ENCODE data around the gene PLEKHM3. TPM values are rescaled to one million over a fixed set of nuclear protein-coding genes. Genes with fewer than 3 reads are reported as not detected.

PLEKHM3 gene
- total RNA-seq, 3 donors from 2014 or later (not counting 1 experiment from before 2014, with no cell fraction given), result 21.7 to 27.7 (median 26.3) TPM

GRCh38 chr2:207975921-207976320, 49.4 kb downstream of the PLEKHM3 start:
- no peak for TF ChIP-seq CTCF (IDR thresholded peaks at IDR 0.05)
- Histone ChIP-seq H3K27me3 (ENCODE audit: control insufficient read depth, insufficient read depth, low read length) (no peaks in the 10 kb centered on the region), H3K4me3 (ENCODE audit: low read length) (no peak overlapping the region), H3K4me1 (ENCODE audit: control insufficient read depth, insufficient read depth, low read length) (no peaks in the 10 kb centered on the region), H3K27ac (ENCODE audit: low read length) (no peak overlapping the region), H3K36me3 (ENCODE audit: control insufficient read depth, insufficient read depth, low read length) (peaks cover 6% of the 10 kb centered on the region), H3K9me3 (ENCODE audit: control insufficient read depth, insufficient read depth, low read length) (no peaks in the 10 kb centered on the region)
- Mint-ChIP-seq H3K36me3 (no peaks in the 10 kb centered on the region), H3K4me1 (peaks cover 10 to 28% of the 10 kb centered on the region in 2 donors), H3K4me3 (no peak overlapping the region), H3K9me3 (no peaks in the 10 kb centered on the region), H3K27ac (no peak overlapping the region), H3K27me3 (ENCODE audit: low read depth in 2 of 2) (no peaks in the 10 kb centered on the region)
- no peak for ATAC-seq
- intact Hi-C loops (cut with micrococcal nuclease), result loop anchor here (10.0 kb wide), 1 partner anchor 231 kb away; no protein-coding TSS in a partner anchor
- DNase-seq, result no peak
- 92% methylated on average over 2 of the region's 2 CpGs for WGBS (ENCODE audit: insufficient coverage)

- peak overlapping the region in 1 of 2 donors; percentile 19 for H3K27ac Mint-ChIP-seq
These were observed 51.1 kb downstream of the PLEKHM3 start for GRCh38 chr2:207974216-207974605.

GRCh38 chr2:207970826-207971180, 54.5 kb downstream of the PLEKHM3 start:
- Histone ChIP-seq H3K36me3 (ENCODE audit: control insufficient read depth, insufficient read depth, low read length) (no peaks in the 10 kb centered on the region), H3K9me3 (ENCODE audit: control insufficient read depth, insufficient read depth, low read length) (no peaks in the 10 kb centered on the region), H3K27ac (ENCODE audit: low read length) (no peak overlapping the region), H3K27me3 (ENCODE audit: control insufficient read depth, insufficient read depth, low read length) (no peaks in the 10 kb centered on the region), H3K4me1 (ENCODE audit: control insufficient read depth, insufficient read depth, low read length) (no peaks in the 10 kb centered on the region), H3K4me3 (ENCODE audit: low read length) (no peak overlapping the region)
- Mint-ChIP-seq H3K36me3 (no peaks in the 10 kb centered on the region), H3K27me3 (ENCODE audit: low read depth in 2 of 2) (no peaks in the 10 kb centered on the region), H3K27ac (no peak overlapping the region), H3K4me1 (peaks cover 13 to 37% of the 10 kb centered on the region in 2 donors), H3K9me3 (no peaks in the 10 kb centered on the region), H3K4me3 (no peak overlapping the region)
- intact Hi-C loops (cut with micrococcal nuclease), result loop anchor here (10.0 kb wide), 1 partner anchor 226 kb away; no protein-coding TSS in a partner anchor
- ATAC-seq, result no peak
- no peak for DNase-seq
- no peak for TF ChIP-seq CTCF (IDR thresholded peaks at IDR 0.05)

More at GRCh38 chr2:207974216-207974605, 51.1 kb downstream of the PLEKHM3 start:
- H3K9me3 Mint-ChIP-seq, result no peaks in the 10 kb centered on the region
- Histone ChIP-seq H3K9me3 (ENCODE audit: control insufficient read depth, insufficient read depth, low read length) (no peaks in the 10 kb centered on the region), H3K4me1 (ENCODE audit: control insufficient read depth, insufficient read depth, low read length) (no peaks in the 10 kb centered on the region), H3K27ac (ENCODE audit: low read length) (no peak overlapping the region), H3K27me3 (ENCODE audit: control insufficient read depth, insufficient read depth, low read length) (no peaks in the 10 kb centered on the region), H3K36me3 (ENCODE audit: control insufficient read depth, insufficient read depth, low read length) (peaks cover 6% of the 10 kb centered on the region), H3K4me3 (ENCODE audit: low read length) (no peak overlapping the region)
- WGBS (ENCODE audit: insufficient coverage), result 86% methylated on average over 4 of the region's 5 CpGs
- ATAC-seq (peak in 1 of 3 donors; percentile 41), DNase-seq (no peak)
- H3K36me3 Mint-ChIP-seq, result no peaks in the 10 kb centered on the region
- intact Hi-C loops (cut with micrococcal nuclease), result loop anchor here (10.0 kb wide), 1 partner anchor 229 kb away; no protein-coding TSS in a partner anchor
- peaks cover 15 to 35% of the 10 kb centered on the region in 2 donors for H3K4me1 Mint-ChIP-seq
- TF ChIP-seq CTCF (IDR thresholded peaks at IDR 0.05), result no peak
- H3K27me3 Mint-ChIP-seq (ENCODE audit: low read depth in 2 of 2), result no peaks in the 10 kb centered on the region
- no peak overlapping the region for H3K4me3 Mint-ChIP-seq

Measured in natural killer cell (primary cell).